GM12864 (cell line): ENCODE data around the gene EPHB1.
A peak's percentile ranks its signal among the peaks of the same experiment; 100 is the strongest.

Experiments
- DNase-seq: peaks from one replicate; pipeline ENCODE4 v3.0.0-alpha.2; 2011; ENCODE audit warnings: low read depth
- H3K4me3 ChIP-seq: 2 replicates; pipeline ENCODE4 v1.5.1; 2011; ENCODE audit warnings: mild to moderate bottlenecking, low read depth, low read length, control low read depth
- TF ChIP-seq, protein P1 (sequence below): IDR thresholded peaks from 2 replicates; pipeline ENCODE4 v1.5.1; 2011; ENCODE audit warnings: low read depth, mild to moderate bottlenecking, moderate library complexity, low read length, control low read depth, inconsistent platforms; ENCODE audit errors: missing control alignments

The EPHB1 gene

DNA sequence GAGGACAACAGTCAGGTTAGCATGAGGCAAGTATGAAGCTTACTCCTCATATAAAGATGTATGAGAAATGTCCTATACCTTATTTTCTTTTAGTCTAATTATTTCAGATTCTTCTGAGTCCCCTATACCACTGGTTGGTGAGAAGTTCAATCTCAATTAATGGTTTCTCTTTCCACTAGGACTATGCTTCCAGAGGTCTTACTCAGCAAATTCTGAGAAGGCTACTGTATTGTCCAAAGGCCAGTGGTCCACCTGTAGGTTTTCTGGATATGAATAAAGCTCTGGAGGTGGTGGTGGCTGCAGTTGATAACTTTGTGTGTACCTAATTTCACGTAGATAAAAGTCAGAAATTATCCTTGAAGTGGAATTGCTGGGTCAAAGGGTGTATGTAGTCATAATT is 149.4 kb downstream of the EPHB1 start:
- TF ChIP-seq, protein P1, sequence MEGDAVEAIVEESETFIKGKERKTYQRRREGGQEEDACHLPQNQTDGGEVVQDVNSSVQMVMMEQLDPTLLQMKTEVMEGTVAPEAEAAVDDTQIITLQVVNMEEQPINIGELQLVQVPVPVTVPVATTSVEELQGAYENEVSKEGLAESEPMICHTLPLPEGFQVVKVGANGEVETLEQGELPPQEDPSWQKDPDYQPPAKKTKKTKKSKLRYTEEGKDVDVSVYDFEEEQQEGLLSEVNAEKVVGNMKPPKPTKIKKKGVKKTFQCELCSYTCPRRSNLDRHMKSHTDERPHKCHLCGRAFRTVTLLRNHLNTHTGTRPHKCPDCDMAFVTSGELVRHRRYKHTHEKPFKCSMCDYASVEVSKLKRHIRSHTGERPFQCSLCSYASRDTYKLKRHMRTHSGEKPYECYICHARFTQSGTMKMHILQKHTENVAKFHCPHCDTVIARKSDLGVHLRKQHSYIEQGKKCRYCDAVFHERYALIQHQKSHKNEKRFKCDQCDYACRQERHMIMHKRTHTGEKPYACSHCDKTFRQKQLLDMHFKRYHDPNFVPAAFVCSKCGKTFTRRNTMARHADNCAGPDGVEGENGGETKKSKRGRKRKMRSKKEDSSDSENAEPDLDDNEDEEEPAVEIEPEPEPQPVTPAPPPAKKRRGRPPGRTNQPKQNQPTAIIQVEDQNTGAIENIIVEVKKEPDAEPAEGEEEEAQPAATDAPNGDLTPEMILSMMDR: no peak
- DNase-seq: no peak

DNA sequence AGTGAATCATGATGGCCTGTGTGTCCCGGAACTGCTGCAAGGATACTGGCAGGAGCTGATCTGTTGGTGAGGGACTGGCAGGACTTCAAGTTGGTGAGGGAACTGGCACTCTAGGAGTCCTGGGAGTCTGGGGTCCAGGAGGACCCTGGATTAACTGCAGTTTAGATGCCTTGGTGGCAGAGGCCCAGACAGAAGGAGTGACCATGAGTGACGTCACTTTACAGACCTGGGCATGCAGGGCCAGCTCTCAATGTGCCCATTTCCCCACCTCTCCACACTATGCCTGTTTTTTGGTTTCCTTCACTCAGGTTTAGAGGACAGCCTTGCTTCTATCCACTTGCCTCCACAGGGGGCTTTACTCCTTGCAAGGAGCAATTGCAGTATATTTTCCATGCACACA is 154.1 kb downstream of the EPHB1 start:
- DNase-seq: no peak
- TF ChIP-seq, protein P1: no peak
- H3K4me3 ChIP-seq: no peak overlapping the region

More for the DNA sequence above, 149.4 kb downstream of the EPHB1 start:
- H3K4me3 ChIP-seq: no peak overlapping the region

DNA sequence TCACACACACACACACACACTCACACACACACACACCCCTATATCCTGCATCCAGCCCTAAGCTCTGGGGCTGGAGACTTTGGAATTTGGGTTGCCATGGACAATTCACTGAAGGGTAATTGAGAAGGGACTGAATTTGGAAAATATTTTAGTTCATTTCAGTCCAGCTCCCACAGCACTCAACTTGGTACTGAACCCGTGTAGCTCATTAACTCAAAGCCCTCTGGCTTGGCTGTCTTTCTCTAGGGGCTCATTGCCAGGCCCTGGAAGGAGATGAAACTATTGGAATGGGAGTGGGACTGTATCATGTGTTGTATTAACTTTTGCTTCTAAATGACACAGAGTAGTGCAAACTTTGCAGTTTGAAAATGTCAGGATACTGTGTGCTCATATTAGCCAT is 157.3 kb downstream of the EPHB1 start:
- no peak overlapping the region for H3K4me3 ChIP-seq
- TF ChIP-seq, protein P1: no peak
- DNase-seq: no peak

DNA sequence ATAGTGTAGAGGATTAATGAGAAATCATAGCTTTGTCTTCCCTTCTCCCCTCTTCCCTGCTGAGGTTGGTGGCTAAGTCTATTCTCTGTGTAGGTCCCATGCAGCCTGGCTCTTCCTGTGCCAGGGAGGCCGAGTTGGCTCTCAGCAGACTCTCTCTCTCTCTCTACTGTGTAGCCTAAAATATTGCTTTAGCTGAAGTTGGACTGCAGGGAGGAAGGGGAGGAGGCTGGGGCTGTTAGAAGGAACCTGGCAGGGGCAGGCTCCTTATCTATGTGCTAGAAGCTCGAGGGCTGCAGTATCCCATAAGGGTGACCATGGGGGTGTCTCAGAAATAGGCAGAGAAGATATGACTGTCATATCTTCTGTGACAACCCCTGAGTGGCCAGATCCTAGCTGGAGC is 160.8 kb downstream of the EPHB1 start:
- TF ChIP-seq, protein P1: no peak
- H3K4me3 ChIP-seq: no peak overlapping the region
- DNase-seq: no peak

DNA sequence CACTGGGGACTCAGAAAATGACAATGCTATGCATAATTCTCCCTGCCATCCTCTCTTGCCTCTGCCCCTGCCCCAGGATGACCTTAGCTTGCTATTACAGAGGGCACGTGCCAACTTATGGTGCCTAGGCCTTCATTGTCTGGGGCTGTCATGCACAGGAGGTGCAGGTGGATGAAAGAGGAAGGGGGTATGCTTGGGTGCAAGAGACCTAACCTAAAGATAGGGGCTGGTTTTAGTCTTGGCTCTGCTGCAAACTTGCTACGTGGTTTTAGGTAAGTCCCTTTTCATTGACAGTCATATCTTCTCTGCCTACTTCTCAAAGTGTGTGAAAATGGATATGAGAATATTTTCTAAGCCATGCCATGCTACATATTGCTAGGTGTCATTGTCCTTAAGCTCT is 161.3 kb downstream of the EPHB1 start:
- no peak overlapping the region for H3K4me3 ChIP-seq
- DNase-seq: peak; percentile 31
- TF ChIP-seq, protein P1: no peak

DNA sequence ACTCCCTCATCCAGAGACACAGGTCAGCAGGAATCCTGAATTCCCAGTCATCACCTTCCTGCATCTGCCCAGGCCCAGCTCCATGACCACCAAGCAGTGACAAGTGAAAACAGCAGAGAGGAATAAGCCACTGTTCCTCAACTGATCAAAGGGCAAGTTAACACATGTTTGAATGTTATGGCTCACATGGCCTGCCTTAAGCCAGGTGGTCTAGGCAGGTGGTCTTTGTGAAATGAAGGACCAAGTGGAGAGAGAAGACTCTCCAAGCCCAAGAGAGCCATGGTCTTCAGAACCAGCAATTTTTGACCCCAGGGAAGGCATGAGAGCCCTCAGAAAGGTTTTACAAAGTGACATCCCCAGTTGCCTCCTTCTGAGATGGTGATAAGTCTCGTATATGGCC is 161.8 kb downstream of the EPHB1 start:
- TF ChIP-seq, protein P1: no peak
- no peak for DNase-seq
- H3K4me3 ChIP-seq: no peak overlapping the region

DNA sequence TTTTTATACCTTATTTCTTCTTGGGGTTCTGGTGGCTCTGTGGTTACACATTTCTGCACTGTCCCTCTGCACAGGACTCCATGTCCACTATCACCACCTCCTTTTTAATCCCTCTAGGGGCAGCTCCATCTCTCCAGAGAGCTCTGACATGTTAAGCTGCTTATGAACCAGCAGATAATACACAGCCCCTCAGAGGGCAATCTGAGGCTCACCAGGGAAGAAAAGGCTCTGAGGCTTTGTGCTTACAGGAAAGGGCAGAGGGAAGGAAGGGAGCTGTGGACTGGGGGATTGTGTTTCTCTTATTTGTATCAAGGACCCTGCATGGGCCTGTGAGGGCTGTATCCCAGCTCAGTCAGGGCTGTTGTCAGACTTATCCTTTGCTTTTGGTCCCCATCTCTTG is 164.5 kb downstream of the EPHB1 start:
- no peak for DNase-seq
- H3K4me3 ChIP-seq: no peak overlapping the region
- TF ChIP-seq, protein P1: no peak
